BJ (cell line): ENCODE data around the gene NPHP4. TPM values are rescaled to one million over a fixed set of nuclear protein-coding genes. Genes with fewer than 3 reads are reported as not detected.

Source experiments
- CTCF ChIA-PET: fragments of 350-600 bp; formaldehyde crosslinking; extraction: SDS; loops from one replicate; lab custom pipeline; 2021; ENCODE audit warnings: antibody characterized with exemption, inconsistent platforms; lab: Yijun Ruan, JAX
- POLR2A ChIA-PET: fragments of 300-600 bp; sonication (Branson Sonifier 250); formaldehyde crosslinking; extraction: SDS; loops from one replicate; lab custom pipeline; 2021; ENCODE audit warnings: antibody characterized with exemption; lab: Charles Lee
- DNase-seq: peaks from one replicate; pipeline ENCODE4 v3.0.0-alpha.2; 2011; ENCODE audit warnings: low read depth
- H3K27me3 ChIP-seq: 2 replicates; pipeline ENCODE4 v1.6.0; 2011; ENCODE audit warnings: low read length; ENCODE audit not compliant: control insufficient read depth, insufficient read depth
- H3K36me3 ChIP-seq: 2 replicates; pipeline ENCODE4 v1.5.1; 2011; ENCODE audit warnings: low read length; ENCODE audit not compliant: control insufficient read depth, insufficient read depth
- H3K4me3 ChIP-seq: 2 replicates; pipeline ENCODE4 v1.5.1; 2011; ENCODE audit warnings: low read depth, mild to moderate bottlenecking, control low read depth, low read length
- CTCF ChIP-seq: IDR thresholded peaks from 2 replicates; pipeline ENCODE4 v1.5.1; 2011; ENCODE audit warnings: low read depth, mild to moderate bottlenecking, control low read depth, inconsistent platforms, low read length, moderate library complexity; ENCODE audit not compliant: insufficient read depth
- polyA plus RNA-seq: library from polyadenylated mRNA; depleted of rRNA; stranded (reverse); fragments of >200 nt; gene quantifications from 2 replicates; pipeline ENCODE4 v1.2.3, GENCODE V29; 2011

Gene NPHP4
- polyA plus RNA-seq, 1 experiment = 4.3 TPM

- ChIA-PET POLR2A (no interaction called here), CTCF (interaction anchor here (0.9 to 1.0 kb wide), 2 partner anchors 12 to 13 kb away, joined by 3 read pairs; no protein-coding TSS in a partner anchor)
- Histone ChIP-seq H3K4me3 (no peak overlapping the region), H3K27me3 (no peaks in the 10 kb centered on the region), H3K36me3 (peaks cover 4% of the 10 kb centered on the region)
- DNase-seq = no peak
- no peak for TF ChIP-seq CTCF
Measured at GRCh38 chr1:5959087-5959486, 33.1 kb downstream of the NPHP4 start.

DNA sequence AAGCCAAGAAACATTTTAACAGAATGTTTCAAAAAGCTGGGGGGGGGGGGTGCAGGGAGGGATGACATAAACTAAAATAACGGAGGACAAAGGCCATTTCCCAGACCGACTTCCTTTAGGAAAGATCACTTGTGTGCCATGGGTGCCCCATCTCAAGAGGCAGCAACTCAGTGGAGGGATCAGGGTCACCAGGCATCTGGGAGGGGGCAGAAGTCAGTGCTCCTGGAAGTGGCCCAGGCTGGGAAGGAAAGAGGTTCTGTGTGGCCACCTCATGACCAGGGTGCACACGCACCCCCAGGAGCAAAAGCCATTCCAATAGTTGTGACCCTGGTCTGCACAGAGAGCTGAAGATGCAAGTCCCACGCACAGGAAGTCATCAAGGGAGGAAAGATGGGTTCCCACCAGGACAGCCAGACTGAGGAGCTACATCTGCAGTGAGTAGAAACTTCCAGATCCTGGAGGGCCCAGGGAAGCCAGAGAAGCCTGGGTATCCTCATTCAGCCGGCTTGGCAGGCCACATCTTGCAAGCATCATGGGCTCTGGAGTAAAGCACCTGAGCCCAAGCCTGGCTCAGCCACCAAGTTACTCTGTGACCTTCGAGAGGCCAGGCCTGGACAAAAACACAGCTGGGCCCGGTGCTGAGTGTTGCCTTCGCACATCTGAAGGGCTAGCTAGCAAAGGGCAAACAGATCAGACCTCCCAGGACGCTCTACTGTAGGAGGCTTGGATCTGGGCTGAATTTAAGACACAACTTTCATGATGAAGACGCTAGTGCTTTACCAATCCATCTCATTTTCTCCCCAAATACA lies 36.0 kb downstream of the NPHP4 start:
- no peak overlapping the region for H3K4me3 ChIP-seq
- TF ChIP-seq CTCF = no peak
- ChIA-PET POLR2A (no interaction called here), CTCF (interaction anchor here (1.1 to 1.2 kb wide), 2 partner anchors 8 to 17 kb away, joined by 3 to 5 read pairs; no protein-coding TSS in a partner anchor)
- no peak for DNase-seq
- peaks cover 6% of the 10 kb centered on the region for H3K36me3 ChIP-seq
- H3K27me3 ChIP-seq = no peaks in the 10 kb centered on the region

DNA sequence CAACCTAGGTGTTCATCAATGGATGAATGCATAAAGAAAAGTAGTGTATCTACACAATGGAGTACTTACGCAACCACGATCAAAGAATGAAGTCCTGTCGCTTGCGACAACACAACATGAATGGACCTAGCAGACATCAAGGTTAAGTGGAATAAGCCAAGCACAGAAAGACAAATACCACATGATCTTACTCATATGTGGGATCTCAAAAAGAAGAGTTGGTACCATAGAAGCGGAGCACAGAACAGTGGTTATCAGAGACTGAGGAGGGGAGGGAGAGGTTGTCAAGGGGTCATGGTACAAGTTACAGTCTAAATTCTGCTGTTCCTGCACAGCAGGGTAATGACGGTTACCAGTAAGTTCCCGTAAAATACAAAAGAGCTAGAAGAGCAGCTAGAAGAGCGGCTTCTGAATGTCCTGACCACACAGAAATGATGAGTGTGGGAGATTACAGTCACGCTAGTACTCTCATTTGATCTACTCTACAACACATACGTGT lies 36.7 kb downstream of the NPHP4 start:
- no peak overlapping the region for H3K4me3 ChIP-seq
- no peak for DNase-seq
- peaks cover 6% of the 10 kb centered on the region for H3K36me3 ChIP-seq
- POLR2A ChIA-PET = no interaction called here
- H3K27me3 ChIP-seq = no peaks in the 10 kb centered on the region
- CTCF ChIA-PET = interaction anchor here (1.1 to 1.2 kb wide), 2 partner anchors 9 to 18 kb away, joined by 3 to 5 read pairs; no protein-coding TSS in a partner anchor
- TF ChIP-seq CTCF = no peak

DNA sequence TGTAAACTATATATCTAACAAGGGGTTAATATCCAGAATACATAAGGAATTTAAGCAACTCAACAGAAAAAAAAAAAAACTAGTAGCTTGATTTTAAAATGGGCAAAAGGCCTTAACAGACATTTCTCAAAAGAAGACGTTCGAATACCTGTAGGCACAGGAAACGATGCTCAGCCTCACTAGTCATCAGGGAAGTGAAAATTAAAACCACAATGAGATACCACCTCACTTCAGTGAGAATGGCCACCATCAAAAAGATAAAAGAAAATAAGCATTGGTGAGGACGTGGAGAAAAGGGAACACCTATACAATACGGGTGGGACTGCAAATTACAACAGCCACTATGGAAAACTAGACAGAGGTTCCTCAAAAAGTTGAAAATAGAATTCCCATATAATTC lies 37.3 kb downstream of the NPHP4 start:
- ChIA-PET CTCF (no interaction called here), POLR2A (no interaction called here)
- no peak for DNase-seq
- Histone ChIP-seq H3K36me3 (peaks cover 6% of the 10 kb centered on the region; the same call in 1 of the 2 replicates), H3K27me3 (no peaks in the 10 kb centered on the region), H3K4me3 (no peak overlapping the region)
- no peak for TF ChIP-seq CTCF

DNA sequence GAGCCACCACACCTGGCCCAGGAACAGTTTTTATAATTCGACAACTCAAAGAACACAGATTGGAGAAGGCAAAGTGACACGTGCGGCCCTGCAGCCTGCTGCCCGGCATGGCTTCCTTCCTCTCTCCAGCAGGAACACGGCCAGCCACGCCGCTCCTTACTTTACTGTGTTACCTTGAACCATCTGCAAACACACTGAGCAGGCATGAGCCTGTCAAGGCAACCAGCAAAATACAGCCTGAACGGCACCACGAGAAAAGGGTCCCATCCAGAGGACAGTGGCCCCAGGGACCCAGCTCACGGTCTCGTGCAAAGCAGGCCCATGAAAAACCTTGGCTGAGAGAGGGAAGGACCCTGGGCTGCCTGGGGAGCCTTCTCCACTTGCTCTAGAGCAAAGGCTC lies 38.8 kb downstream of the NPHP4 start:
- no peak for TF ChIP-seq CTCF
- ChIA-PET POLR2A (no interaction called here), CTCF (no interaction called here)
- Histone ChIP-seq H3K27me3 (no peaks in the 10 kb centered on the region), H3K4me3 (no peak overlapping the region), H3K36me3 (peaks cover 5% of the 10 kb centered on the region; the same call in 1 of the 2 replicates)
- DNase-seq = no peak
